Limb (tissue), 2 donors: Measurements from ENCODE around the gene FAM168B.

Experiments
- DNase-seq, 2 donors: peaks; one replicate each; pipeline ENCODE4 v3.0.0-alpha.2; 2016; ENCODE audit errors: extremely low spot score in 2 of 2

The FAM168B gene

DNA sequence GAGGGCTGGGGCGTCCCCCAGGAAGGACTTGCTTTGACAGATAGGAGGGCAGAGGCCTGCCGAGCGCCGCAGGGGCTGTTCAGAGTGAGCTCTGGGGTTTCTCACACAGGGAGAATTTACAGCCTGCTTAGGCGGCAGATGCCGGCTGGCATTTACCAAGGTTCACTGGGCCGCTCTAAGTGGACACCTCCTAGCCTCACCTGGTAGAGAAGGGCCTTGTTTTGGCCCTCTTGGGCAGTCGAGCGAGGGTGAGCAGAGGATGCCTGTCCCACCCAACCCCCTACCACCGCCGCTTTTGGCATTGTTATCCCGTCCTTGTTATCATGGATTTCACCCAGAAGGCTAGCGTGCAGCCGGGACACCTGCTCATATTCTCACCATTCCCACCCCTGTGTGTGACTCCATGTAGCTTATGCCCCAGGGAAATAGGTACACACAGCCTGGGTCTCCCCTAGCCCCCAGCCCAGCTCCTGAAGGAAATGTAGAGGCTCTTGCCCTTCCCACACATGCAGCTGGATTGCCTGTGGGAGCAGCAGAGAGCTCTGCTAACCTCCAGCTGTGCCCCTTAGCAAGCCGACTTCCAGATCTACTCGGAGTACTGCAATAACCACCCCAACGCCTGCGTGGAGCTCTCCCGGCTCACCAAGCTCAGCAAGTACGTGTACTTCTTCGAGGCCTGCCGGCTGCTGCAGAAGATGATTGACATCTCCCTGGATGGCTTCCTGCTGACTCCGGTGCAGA lies 52.4 kb downstream of the FAM168B start:
- DNase-seq, result no peak

DNA sequence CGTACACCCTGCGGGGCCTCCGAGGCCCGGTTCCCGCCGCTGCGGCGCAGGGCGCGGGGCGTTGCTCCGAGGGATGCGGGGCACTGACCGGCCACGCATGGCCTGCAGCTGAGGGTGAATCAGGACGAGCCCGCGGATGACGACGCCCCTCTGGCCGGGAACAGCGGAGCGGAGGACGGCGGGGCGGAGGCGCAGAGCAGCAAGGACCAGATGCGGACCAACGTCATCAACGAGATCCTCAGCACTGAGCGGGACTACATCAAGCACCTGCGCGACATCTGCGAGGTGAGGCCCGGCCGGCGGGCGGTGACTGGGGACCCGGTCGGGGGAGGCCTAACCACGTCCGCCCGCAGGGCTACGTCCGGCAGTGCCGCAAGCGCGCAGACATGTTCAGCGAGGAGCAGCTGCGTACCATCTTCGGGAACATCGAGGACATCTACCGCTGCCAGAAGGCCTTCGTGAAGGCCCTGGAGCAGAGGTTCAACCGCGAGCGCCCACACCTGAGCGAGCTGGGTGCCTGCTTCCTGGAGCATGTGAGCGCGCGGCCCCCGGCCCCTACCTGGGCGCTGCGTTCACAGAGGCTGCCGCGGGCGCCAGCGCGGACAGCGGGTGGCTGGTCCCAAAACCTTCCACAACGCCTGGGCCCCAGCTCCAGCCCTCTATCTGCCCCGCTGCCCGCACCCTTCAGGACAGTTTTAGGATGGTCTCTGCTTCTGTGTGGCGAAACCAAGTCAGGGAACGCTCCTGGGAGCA lies 53.2 kb downstream of the FAM168B start:
- DNase-seq, result peak in 1 of 2 donors; percentile 57

DNA sequence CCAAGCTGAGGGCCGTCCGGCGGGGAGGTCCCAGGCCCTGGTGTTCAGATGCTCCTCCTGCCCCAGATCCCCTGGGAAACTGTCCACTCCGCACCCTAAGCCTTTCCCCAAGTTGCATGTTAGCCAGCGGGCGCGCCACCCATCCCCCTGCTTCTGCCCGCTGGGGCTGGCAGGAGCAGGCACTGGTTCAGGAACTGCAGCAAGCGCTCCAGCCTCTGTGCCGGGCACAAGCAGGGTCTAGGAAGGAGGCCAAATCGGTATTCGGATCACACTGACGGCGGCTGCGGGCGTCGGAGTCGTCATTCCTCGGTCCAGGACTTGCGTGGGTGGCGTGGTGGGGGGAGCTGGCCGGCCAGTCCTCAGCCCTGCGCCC lies 53.7 kb downstream of the FAM168B start:
- DNase-seq, result no peak

DNA sequence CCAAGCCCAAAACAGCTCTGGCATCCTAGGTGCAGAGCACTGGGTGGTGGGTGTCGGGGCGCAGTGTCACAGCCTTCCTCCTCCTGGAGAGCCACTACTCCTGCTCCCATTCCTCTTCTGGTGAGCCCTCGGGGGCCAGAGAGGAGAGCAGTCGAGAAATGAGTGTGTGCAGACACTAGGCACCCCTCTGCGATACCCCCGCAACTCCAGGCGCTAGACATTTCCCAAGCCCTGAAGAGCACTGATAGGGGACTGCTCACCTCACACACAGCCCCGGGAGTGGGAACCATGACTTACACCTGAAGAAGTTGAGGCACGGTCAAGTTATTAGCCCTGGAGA lies 54.2 kb downstream of the FAM168B start:
- DNase-seq, result no peak

DNA sequence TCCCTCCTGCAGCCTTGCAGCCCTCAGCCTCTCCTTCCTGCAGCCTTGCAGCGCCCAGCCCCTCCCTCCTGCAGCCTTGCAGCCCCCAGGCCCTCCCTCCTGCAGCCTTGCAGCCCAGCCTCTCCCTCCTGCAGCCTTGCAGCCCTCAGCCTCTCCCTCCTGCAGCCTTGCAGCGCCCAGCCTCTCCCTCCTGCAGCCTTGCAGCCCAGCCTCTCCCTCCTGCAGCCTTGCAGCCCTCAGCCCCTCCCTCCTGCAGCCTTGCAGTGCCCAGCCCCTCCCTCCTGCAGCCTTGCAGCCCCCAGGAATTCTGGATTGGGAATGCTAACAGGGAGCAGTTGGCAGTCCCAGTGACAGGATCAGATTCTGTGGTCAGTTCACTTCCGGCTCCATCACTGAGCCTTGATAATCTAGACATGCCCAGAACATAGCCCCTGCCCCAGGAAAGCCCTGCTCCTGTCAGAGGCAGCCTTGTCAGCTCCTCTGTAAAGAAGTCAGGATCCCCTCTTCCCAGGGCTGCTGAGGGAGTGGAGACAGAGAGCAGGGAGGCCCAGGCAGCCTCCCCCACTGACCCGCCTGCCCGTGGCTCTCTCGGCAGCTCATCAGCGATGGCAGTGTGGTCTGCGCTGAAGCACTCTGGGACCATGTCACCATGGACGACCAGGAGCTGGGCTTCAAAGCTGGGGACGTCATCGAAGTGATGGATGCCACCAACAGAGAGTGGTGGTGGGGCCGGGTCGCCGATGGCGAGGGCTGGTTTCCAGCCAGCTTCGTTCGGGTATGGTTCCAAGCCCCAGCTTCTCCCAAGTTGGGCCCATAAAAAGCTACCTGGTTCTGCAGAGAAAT lies 54.8 kb downstream of the FAM168B start:
- no peak for DNase-seq

DNA sequence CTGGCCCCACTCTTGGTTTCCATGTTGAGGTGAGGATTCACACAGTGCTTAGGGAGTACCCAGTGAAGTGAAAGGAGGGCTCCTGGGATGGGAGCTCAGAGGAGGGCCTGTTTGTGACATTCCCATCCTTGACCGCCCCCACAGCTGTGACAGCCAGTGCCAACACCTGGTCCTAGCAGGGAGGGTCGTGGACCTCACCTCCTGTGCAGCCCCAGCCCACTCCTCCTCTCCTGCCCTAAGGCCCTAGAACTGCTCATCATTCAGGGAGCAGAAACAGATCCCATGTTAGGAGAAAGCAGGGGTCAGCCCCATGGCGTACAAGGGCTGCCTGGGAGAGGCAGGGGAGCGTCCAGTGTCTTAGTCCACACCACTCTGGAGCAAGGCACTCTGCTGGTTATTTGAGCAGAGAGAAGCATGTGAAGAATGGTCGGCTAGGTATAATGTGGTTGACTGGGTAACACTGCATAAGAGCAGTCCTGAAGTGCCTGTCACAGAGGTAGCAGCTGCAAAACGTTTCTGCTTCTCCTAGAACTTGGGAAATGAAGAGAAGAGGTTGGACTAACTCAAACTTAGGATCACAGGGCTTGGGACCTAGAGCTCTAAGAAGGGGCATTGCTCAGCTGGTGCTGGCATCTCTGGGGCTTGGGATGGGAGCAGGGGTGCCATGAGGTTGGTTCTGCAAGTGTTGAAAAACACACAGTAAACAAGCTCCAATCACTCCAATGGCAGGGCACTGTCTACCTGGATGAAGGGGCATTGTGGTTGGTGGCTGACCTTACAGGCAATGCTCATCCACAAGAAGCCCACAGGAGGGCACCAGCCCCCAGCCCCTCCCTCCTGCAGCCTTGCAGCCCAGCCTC lies 55.6 kb downstream of the FAM168B start:
- DNase-seq, result no peak

DNA sequence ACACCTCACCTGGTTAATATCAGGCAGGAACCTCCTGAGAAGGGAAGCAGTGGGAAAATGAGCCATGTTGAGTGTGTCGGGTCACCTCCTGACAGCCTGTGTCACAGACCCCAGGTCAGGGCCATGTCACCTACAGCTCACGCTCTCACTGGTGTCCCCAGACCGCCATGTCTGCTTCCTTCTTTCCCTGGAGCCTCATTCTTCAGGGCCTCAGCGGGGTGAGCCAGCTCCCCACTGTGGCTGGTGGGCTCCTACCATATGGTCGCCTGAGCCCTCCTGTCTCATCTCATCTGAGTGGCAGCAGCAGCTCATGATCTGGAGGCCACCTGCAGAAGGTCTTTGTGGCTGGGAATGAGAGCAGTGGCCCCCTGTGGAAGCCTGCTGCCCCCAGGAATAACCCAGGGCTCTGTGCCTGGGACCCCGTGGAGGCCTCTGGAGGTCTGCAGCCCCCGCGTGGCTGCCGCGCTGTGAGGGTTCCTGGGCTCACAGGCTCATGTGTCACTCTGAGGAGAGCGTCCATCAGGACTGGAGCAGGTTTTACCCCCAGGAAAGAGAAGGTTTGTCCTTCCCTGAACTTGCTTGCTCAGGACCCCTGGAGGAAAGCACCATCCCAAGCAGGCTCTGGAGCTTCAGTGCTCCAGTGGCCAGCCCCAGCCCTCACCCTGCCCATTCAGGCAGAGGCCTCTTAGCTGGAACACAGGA lies 56.4 kb downstream of the FAM168B start:
- DNase-seq, result no peak

DNA sequence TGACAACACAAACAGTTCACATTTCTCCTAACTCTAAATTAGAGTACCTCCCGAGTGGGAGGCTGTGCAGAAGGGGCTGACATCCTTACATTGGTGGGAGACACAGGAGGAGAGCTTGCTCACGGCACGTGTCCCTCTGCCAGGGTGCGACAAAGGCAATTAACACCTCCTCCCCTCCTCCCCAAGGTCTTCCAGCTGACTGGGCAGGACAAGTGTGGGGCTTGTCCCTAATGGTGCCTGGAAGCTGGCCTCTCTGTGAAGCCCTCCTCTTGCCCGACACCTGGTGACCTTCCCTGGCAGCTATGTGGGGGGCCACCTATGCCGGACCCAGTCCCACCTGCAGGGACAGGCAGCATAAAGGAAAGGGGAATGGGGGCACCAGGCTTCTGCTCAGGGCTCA lies 57.0 kb downstream of the FAM168B start:
- no peak for DNase-seq

DNA sequence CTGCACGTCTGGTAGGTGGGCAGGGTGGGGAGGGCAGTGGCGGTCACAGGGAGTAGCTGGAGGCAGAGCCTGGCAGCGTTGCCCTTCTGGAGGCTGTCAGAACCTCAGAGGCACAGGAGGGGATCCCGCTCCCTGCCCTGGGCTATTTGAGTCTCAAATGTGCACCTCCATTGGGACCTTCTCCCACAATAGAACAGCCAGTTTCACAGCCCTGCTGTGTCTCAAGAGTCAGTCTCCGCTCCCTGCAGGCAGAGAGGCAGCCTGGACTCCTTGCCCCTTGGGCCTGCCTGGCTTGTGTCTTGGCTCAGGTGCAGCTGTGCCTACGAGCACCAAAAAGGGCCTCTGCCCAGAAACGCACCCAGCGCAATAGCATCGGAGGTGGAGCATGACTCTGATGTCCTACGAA lies 57.4 kb downstream of the FAM168B start:
- DNase-seq, result no peak

DNA sequence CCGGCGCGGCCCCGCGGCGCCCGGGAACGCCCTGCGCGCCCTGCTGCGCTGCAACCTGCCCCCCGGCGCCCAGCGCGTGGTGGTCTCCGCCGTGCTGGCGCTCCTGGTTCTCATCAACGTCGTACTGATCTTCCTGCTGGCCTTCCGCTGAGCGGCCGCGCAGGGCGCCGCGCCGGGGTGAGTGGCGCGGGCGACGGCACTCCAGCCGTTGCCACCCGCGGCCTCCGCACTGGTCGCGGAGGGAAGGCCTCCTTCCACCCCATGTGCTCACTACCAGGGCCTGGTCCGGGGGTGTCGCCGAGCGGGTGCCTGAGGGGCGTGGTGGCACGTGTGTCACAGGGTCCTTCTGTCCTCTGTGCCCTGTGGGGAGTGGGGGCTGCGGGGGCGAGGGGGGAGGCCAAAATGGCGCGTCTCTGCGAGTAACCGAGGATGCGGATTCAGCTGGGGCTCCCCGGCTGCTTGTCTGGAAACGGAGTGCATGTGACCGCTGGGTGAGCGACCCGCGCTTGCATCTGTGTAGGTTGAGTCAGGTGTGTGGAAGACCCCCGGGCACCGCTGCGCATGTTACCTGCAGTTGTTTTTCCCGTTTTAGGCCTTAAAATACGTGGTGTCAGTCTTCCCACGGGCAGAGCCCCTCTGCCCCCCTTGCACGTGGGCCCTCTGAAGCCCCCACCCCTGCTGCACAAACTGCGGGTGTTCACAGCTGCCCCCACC lies 58.0 kb downstream of the FAM168B start:
- DNase-seq, result peak in 1 of 2 donors; percentile 59

DNA sequence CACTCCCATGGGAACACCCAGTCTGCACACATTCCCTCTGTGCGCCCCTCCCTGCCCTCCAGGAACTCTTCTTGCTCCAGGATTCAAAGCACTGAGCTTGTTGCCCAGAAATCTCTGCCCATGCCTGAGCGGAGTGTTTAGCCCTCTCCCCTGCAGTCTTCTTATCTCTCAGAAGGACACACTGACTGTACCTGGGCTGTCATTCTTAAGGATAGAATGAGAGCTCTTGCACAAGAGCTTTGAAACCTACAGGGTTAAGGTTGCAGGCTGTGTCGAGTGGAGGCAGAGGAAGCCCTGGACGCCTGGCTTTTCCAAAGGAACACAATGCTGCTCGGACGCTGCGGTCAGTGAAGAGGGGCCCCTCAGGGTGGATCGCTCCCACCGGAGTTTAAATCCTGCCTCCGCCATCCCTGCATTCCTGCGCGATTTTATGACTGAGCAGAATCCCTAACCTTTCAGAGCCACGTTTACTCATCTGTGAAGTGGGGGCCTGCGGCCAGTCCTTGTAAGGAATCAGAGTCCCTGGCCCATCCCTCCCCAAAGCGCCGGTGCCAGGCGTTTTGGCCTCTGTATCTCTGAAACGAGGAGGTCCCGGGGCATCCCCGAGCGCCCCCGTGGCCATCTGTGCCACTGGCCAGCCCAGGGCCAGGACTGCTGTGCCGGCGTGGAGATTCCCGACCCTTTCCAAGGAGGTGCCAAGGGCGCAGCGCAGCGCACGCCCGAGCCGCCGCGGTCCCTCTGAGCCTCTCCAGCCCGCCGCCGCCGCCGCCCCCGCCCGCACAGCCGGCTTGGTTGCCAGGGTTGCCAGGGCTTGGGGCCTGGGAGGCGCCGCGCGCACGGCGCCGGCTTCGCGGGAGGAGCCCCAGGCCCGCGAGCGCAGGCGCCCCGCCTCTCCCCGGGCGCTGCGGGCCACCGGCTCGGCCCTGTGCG lies 58.9 kb downstream of the FAM168B start:
- DNase-seq, result peak; percentile 15 to 75

DNA sequence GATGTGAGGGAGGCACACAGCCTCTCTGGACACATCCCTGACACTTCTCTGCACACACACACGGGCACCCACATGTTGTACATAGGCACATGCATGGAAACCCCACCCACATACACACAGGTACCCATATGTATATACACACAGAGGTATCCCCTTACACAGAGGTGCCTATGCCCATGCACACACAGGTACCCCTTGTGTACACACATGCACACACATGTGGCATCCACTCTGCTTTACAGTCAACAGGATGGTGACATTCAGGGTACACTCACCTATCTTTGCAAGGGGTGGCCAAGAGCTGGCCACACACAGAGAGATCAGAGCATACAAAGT lies 59.5 kb downstream of the FAM168B start:
- no peak for DNase-seq

DNA sequence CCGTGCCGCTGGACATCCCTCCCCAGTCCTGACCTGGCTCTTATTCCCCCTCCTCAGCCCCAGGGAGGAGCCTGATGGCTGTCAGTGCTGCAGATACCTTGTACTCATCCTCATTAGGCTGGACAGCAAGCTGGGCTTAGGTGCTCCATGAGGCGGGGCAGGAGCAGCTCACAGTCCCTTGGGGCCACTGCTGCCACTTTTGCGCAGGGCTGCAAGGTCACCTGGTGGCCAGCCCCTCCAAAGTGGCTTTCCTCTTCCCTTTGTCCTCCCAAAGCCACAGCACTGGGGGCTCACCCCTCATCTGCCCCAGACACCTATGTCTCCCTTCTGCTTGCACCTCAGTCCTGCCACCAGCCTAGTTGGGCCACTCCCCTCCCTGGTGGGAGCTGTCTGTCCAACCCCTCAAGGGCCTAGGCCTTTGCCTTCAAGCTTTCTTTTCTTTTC lies 60.8 kb downstream of the FAM168B start:
- DNase-seq, result no peak

DNA sequence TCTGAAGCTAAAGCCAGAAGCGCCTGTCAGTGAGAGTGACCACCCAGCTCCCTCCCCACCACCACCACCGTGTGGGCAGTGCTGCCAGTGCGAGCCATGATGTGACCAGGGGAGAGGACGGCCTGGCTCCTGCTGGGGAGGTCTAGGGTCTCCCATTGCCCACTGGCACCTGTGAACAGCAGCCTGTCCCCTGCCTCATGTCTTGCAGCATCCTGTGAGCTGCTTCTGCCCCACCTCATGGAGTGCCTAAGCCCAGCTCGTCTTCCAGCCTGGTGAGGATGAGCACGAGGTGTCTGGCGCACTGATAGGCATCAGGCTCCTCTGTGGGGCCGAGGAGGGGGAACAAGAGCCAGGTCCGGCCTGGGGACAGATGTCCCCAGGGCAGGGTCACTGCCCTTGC lies 61.4 kb downstream of the FAM168B start:
- DNase-seq, result no peak

DNA sequence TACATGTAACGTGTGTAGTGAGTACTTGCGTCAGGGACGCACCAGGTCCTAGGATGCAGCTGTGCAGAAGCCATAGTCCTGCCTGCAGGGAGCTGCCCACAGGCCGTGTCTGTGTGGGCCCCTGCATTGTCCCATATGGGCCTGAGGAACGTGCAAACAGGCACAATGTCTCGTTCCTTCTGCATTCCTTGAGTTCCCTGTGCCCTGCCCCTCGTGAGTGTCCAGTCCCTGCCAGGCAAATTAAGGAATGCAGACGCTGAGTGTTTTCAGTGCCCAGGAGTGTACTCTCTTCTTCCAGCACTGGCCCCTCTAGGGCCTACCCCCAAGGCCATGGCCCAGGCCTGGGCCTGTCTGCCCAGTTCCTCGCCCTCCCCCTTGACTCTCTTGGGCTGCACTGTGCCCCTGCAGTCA lies 61.8 kb downstream of the FAM168B start:
- no peak for DNase-seq

DNA sequence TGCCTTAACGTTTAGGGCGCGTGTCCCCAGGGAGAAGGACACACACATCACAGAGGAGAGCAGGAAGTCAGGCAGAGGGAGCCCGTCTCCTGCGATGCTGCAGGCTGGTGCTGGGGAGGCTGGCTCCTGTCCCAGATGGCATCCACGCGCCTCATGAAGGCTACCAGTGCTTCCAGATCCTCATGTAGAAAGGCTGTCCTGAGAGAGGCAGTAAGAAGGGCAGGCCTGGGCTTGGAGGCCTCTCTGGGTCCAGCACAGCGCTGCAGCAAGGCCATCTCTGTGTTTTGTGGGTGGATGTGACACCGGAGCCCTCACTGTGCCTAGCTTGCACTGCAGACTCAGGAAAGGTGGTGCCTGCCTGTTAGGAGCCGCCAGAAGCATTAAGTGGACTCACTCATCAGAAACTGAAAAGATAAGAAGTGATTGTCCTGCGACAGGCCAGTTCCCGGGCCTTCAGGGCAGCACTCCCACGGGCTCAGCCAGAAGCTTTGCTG lies 62.7 kb downstream of the FAM168B start:
- no peak for DNase-seq

DNA sequence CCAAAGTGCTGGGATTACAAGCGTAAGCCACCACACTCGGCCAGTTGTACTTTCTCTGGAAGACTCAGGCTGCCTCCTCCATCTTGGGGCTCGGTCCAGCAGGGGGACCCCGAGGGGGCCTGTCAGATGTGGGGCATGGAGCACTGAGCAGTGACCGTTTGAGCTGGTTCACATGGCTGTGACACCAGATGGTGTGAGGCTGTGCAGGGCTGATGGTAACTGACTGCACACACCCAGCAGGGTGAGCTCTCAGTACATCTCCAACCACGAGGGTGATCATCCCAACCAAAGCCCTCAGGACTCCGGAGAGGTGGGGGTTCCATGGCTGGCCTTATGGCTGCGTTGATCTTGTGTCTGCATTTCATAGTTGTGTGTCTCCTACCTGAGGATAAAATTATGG lies 63.4 kb downstream of the FAM168B start:
- DNase-seq, result no peak

DNA sequence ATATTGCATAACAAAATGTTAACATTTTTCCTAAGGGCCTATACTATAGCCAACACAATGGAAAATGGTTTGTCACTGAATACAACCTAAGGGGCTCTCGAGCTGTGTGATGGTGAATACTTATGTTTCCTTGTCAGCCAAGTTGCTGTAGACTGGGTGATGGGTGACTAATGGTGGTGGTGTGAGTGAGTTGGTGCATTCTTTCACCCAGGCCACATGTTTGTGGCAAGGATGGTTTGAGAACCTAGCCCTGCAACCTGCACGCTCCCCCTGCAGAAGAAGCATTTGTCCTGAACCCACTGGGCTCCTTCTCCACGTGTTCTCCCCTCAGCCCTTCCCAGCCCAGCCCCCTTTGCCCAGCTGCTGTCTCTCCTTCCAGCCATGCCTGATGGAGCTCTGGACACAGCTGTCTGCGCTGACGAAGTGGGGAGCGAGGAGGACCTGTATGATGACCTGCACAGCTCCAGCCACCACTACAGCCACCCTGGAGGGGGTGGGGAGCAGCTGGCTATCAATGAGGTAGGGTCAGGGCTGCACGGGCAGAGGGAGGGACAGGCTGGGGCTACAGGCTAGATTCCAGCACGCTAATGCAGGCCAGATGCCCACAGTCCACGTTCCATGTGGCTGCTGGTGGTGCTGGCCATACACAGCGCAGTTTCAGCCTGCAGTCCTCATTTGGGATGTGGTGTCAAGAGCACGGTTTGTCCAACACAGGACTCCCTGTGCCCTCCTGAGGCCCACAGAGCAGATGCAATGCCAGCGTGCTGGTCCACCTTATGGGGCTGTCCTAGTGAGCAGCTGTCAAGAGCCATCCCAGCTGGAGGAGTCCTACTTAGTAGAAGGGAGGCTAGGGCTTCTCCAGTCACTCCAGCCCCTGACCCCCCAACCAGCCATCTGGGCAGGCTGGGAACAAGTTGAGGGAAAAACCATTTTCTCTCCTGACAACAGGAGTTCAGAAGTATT lies 65.4 kb downstream of the FAM168B start:
- DNase-seq, result no peak
